Osteoblast (primary cell): Measurements from ENCODE around the gene RPL36AL. TPM values are rescaled to one million over a fixed set of nuclear protein-coding genes. Genes with fewer than 3 reads are reported as not detected.

Source experiments
- DNase-seq: peaks from one replicate; pipeline ENCODE4 v3.0.0; 2011; ENCODE audit warnings: low spot score, mixed read lengths; ENCODE audit not compliant: insufficient read length; ENCODE audit errors: missing footprints
- H2AFZ ChIP-seq: 2 replicates; pipeline ENCODE4 v1.6.0; 2011; ENCODE audit warnings: mild to moderate bottlenecking, low read length
- H3K27ac ChIP-seq: 2 replicates; pipeline ENCODE4 v1.5.1; 2011; ENCODE audit warnings: mild to moderate bottlenecking, low read depth, low read length, moderate library complexity
- H3K27me3 ChIP-seq: 2 replicates; pipeline ENCODE4 v1.6.0; 2012; ENCODE audit warnings: mild to moderate bottlenecking, control low read depth, inconsistent platforms, low read length, moderate library complexity; ENCODE audit not compliant: insufficient read depth
- H3K36me3 ChIP-seq: 2 replicates; pipeline ENCODE4 v1.5.1; 2011; ENCODE audit warnings: mild to moderate bottlenecking, low read length, control low read depth, moderate library complexity; ENCODE audit not compliant: insufficient read depth
- H3K4me1 ChIP-seq: 2 replicates; pipeline ENCODE4 v1.5.1; 2011; ENCODE audit warnings: mild to moderate bottlenecking, low read length, control low read depth, moderate library complexity; ENCODE audit not compliant: insufficient read depth
- H3K4me2 ChIP-seq: 2 replicates; pipeline ENCODE4 v1.6.0; 2011; ENCODE audit warnings: mild to moderate bottlenecking, low read length; ENCODE audit not compliant: insufficient read depth
- H3K4me3 ChIP-seq: fragments of 200-600 bp; sonication (generic); 3 replicates; pipeline ENCODE4 v1.5.1; 2012; ENCODE audit warnings: mild to moderate bottlenecking, low read length, inconsistent platforms; ENCODE audit not compliant: insufficient read depth
- H3K79me2 ChIP-seq: 2 replicates; pipeline ENCODE4 v1.6.0; 2012; ENCODE audit warnings: mild to moderate bottlenecking, low read length, control low read depth, inconsistent platforms; ENCODE audit not compliant: insufficient read depth
- H3K9me3 ChIP-seq: 2 replicates; pipeline ENCODE4 v1.5.1; 2011; ENCODE audit warnings: low read depth, low read length, control low read depth
- H4K20me1 ChIP-seq: 2 replicates; pipeline ENCODE4 v1.6.0; 2012; ENCODE audit warnings: mild to moderate bottlenecking, low read length, control low read depth; ENCODE audit not compliant: insufficient read depth
- total RNA-seq: library from RNA; depleted of rRNA; stranded (reverse); fragments of >200 nt; gene quantifications from 2 replicates; pipeline ENCODE4 v1.2.3, GENCODE V29; 2012
- TF ChIP-seq, protein P1 (sequence below): IDR thresholded peaks from 2 replicates; pipeline ENCODE4 v1.5.1; 2011; ENCODE audit warnings: mild to moderate bottlenecking, low read depth, low read length, moderate library complexity; ENCODE audit errors: extremely low read depth

The RPL36AL gene
- total RNA-seq, 1 donor: 181 TPM

DNA sequence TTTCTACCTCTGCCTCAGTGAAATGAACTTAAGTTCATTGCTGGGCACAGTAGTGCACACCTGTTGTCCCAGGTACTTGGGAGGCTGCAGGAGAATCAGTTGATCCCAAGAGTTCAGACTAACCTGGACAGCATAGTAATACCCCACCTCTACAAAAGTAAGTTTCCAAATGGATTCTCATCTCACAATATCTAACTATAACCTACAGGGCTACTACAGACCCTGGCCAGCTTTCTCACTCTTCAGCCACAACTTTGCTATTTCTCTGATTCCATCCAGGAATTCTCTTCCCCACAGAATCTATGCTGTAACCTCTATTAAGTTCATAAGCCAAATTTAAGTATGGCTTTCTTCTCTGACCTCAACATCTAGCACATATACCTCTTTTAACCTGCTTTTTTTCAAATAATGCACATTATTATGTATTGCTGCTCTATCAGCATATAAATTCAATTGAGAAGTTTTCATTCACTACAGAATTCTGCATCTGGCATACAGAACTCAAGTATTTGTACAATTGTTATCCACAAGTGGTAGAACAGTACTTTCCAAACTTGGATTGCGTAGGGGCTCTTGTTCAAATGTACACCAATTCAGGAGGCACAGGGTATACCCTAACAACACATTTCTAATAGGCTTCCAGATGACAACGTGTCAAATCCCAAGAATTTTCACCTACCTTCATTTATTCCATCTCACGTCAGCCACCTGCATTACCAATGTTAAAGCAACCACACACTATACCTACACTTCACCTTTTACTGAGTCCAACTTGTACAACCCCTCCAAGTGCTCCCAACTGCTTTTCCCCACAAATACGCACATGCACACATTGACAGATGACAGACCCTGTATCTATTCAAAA, 38.1 kb downstream of the RPL36AL start:
- no peak for DNase-seq
- no peaks in the 10 kb centered on the region for H3K9me3 ChIP-seq
- H3K36me3 ChIP-seq: peaks cover 35% of the 10 kb centered on the region
- H3K27me3 ChIP-seq: no peaks in the 10 kb centered on the region
- H2AFZ ChIP-seq: no peak overlapping the region
- H3K27ac ChIP-seq: no peak overlapping the region
- H3K4me3 ChIP-seq: no peak overlapping the region
- peaks cover 43% of the 10 kb centered on the region for H4K20me1 ChIP-seq
- H3K79me2 ChIP-seq: peaks cover 67% of the 10 kb centered on the region
- TF ChIP-seq, protein P1, sequence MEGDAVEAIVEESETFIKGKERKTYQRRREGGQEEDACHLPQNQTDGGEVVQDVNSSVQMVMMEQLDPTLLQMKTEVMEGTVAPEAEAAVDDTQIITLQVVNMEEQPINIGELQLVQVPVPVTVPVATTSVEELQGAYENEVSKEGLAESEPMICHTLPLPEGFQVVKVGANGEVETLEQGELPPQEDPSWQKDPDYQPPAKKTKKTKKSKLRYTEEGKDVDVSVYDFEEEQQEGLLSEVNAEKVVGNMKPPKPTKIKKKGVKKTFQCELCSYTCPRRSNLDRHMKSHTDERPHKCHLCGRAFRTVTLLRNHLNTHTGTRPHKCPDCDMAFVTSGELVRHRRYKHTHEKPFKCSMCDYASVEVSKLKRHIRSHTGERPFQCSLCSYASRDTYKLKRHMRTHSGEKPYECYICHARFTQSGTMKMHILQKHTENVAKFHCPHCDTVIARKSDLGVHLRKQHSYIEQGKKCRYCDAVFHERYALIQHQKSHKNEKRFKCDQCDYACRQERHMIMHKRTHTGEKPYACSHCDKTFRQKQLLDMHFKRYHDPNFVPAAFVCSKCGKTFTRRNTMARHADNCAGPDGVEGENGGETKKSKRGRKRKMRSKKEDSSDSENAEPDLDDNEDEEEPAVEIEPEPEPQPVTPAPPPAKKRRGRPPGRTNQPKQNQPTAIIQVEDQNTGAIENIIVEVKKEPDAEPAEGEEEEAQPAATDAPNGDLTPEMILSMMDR: no peak
- H3K4me2 ChIP-seq: no peak overlapping the region
- H3K4me1 ChIP-seq: peaks cover 22% of the 10 kb centered on the region

DNA sequence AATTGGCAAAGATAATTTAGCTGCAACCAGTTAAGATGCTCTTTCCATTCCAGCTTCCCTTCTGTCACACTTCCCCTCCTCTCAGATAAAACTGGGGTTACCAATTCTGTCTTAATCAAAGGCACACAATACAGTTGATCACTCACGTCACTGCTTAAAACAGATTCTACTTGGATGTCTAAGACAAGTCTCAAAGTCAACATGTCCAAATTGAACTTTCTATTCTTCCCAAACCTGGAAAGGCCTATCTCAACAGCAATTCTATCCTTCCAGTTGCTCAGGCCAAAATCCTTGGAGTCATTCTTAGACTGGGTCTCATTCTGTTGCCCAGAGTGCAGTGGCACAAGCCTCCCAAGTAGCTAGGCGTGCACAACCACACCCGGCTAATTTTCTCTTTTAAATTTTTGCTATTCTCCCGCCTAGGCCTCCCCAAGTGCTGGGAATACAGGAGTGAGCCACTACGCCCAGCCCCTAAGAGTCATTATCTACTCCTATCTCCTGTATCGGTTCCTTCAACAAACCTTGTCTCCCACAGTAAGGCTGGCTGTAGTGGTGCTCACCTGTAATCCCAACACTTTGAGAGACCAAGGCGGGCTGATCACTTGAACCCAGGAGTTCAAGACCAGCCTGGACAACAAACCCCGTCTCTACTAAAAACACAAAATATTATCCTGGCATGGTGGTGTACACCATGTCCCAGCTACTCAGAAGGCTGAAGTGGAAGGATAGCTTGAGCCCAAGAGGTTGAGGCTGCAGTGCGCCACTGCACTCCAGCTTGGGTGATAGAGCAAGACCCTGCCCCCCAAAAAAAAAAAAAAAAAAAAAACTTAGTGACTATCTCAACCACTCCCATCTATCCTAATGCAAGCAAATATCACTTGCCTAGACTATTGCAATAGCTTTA, 39.0 kb downstream of the RPL36AL start:
- no peaks in the 10 kb centered on the region for H3K9me3 ChIP-seq
- peaks cover 43% of the 10 kb centered on the region for H4K20me1 ChIP-seq

DNA sequence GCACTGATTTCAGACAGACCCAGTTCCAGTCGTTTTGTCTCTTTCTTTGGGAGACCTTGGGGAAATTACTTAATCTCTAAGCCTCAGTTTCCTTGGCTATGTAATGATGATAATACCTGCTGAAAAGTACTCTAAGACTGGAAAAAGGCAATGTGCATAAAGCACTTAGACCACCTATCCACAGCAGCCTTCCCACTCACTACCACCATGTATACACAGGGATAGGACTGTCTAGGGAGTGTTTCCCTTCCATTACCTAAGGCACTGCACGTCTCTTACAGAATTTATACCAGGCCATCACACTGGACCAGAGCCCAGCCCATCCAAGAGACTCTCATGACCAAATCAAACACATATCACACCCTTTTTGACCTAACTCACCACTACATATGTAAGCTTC, 40.6 kb downstream of the RPL36AL start:
- Histone ChIP-seq H4K20me1 (peaks cover 36% of the 10 kb centered on the region), H2AFZ (no peak overlapping the region), H3K27me3 (no peaks in the 10 kb centered on the region), H3K79me2 (peaks cover 54% of the 10 kb centered on the region), H3K9me3 (no peaks in the 10 kb centered on the region), H3K27ac (no peak overlapping the region), H3K36me3 (peaks cover 47% of the 10 kb centered on the region), H3K4me1 (peaks cover 18% of the 10 kb centered on the region), H3K4me3 (no peak overlapping the region), H3K4me2 (no peak overlapping the region)
- TF ChIP-seq, protein P1: no peak
- DNase-seq: no peak

More for the DNA sequence above, 39.0 kb downstream of the RPL36AL start:
- peaks cover 67% of the 10 kb centered on the region for H3K79me2 ChIP-seq
- H3K4me2 ChIP-seq: no peak overlapping the region
- DNase-seq: no peak
- H3K27me3 ChIP-seq: no peaks in the 10 kb centered on the region
- TF ChIP-seq, protein P1: no peak
- H3K27ac ChIP-seq: no peak overlapping the region
- no peak overlapping the region for H2AFZ ChIP-seq
- H3K4me1 ChIP-seq: peaks cover 19% of the 10 kb centered on the region
- H3K4me3 ChIP-seq: no peak overlapping the region
- peaks cover 44% of the 10 kb centered on the region for H3K36me3 ChIP-seq
